ENCODE measurements around the gene SEPTIN11.

SEPTIN11 gene

GRCh38 chr4:76981644-76982043, 32.1 kb downstream of the SEPTIN11 start:
- DNase-seq: no peak

- DNase-seq: no peak
These were observed 33.4 kb downstream of the SEPTIN11 start for GRCh38 chr4:76982638-76983584.

- DNase-seq: no peak
These were observed 34.6 kb downstream of the SEPTIN11 start for GRCh38 chr4:76984127-76984526.

GRCh38 chr4:76984788-76985211, 35.2 kb downstream of the SEPTIN11 start:
- no peak for DNase-seq

- no peak for DNase-seq
These were observed 37.6 kb downstream of the SEPTIN11 start for GRCh38 chr4:76987153-76987591.

- DNase-seq: no peak
These were observed 38.1 kb downstream of the SEPTIN11 start for GRCh38 chr4:76987685-76988084.

GRCh38 chr4:76989391-76990061, 40.0 kb downstream of the SEPTIN11 start:
- DNase-seq: no peak

- no peak for DNase-seq
These were observed 40.9 kb downstream of the SEPTIN11 start for GRCh38 chr4:76990288-76991080.

- DNase-seq: no peak
These were observed 41.7 kb downstream of the SEPTIN11 start for GRCh38 chr4:76991161-76991660.

GRCh38 chr4:76993787-76994641, 44.5 kb downstream of the SEPTIN11 start:
- DNase-seq: no peak

GRCh38 chr4:76995776-76996175, 46.2 kb downstream of the SEPTIN11 start:
- no peak for DNase-seq

GRCh38 chr4:76996445-76996844, 46.9 kb downstream of the SEPTIN11 start:
- no peak for DNase-seq

- no peak for DNase-seq
These were observed 47.5 kb downstream of the SEPTIN11 start for GRCh38 chr4:76997077-76997476.

- no peak for DNase-seq
These were observed 48.0 kb downstream of the SEPTIN11 start for GRCh38 chr4:76997532-76997931.

- DNase-seq: no peak
These were observed 48.8 kb downstream of the SEPTIN11 start for GRCh38 chr4:76998251-76998901.
